NB4 (cell line): ENCODE results near the gene HOXA13.

ENCODE experiments used
- CTCF ChIP-seq: IDR thresholded peaks from one replicate; pipeline ENCODE4 v1.5.1; 2012; ENCODE audit warnings: low read depth, low read length
- MYC ChIP-seq: IDR thresholded peaks from 2 replicates; pipeline ENCODE4 v1.6.1; 2011; ENCODE audit warnings: low read depth, low read length
- POLR2A ChIP-seq: IDR thresholded peaks from 2 replicates; pipeline ENCODE4 v1.6.1; 2011; ENCODE audit warnings: mild to moderate bottlenecking; ENCODE audit not compliant: insufficient read length; ENCODE audit errors: extremely low read depth

GRCh38 chr7:27217951-27218350 is 18.1 kb upstream of the HOXA13 start:
- TF ChIP-seq POLR2A = no peak
- no peak for TF ChIP-seq CTCF
- TF ChIP-seq MYC = no peak
